Upper lobe of right lung (tissue), 1 donor: Measurements from ENCODE around the gene RFTN1. TPM values are rescaled to one million over a fixed set of nuclear protein-coding genes. Genes with fewer than 3 reads are reported as not detected.

Source experiments
- ATAC-seq: fragments of 200-7000 bp; cut with Tn5 transposase; one replicate; pipeline ENCODE4 v1.9.1; 2020; ENCODE audit warnings: mild to moderate bottlenecking, moderate library complexity
- DNase-seq: peaks from one replicate; pipeline ENCODE4 v3.0.0-alpha.2; 2020
- H3K27ac ChIP-seq: fragments of 200-600 bp; one replicate; pipeline ENCODE4 v1.8.0; 2022
- H3K27me3 ChIP-seq: fragments of 200-600 bp; one replicate; pipeline ENCODE4 v1.8.0; 2022; ENCODE audit warnings: mild to moderate bottlenecking
- H3K36me3 ChIP-seq: fragments of 200-600 bp; one replicate; pipeline ENCODE4 v1.8.0; 2022
- H3K4me1 ChIP-seq: fragments of 200-600 bp; one replicate; pipeline ENCODE4 v1.8.0; 2022
- H3K4me3 ChIP-seq: fragments of 200-600 bp; one replicate; pipeline ENCODE4 v1.8.0; 2022; ENCODE audit warnings: mild to moderate bottlenecking
- H3K9me3 ChIP-seq: fragments of 200-600 bp; one replicate; pipeline ENCODE4 v1.8.0; 2022
- intact Hi-C: fragments of 100-400 bp; cut with DNase I; formaldehyde crosslinking; loops from one replicate; pipeline ENCODE4 v1.11.0; 2022
- total RNA-seq: library from RNA; stranded (reverse); fragmentation: NEBNext Ultra II Directional; extraction: Animal tissue kit (Norgen Biotek cat#: 25700); gene quantifications from one replicate; pipeline ENCODE4 v1.2.1, GENCODE V29; 2021
- TF ChIP-seq, protein P1 (sequence below): fragments of 200-600 bp; IDR thresholded peaks from one replicate; pipeline ENCODE4 v1.8.0; 2022; ENCODE audit warnings: antibody characterized with exemption
- donor health status: DM: no; HTN: yes; CAD: no; lungs with severe emphysema.

Gene RFTN1
- total RNA-seq, 1 donor from 2014 or later, result 69.4 TPM

DNA sequence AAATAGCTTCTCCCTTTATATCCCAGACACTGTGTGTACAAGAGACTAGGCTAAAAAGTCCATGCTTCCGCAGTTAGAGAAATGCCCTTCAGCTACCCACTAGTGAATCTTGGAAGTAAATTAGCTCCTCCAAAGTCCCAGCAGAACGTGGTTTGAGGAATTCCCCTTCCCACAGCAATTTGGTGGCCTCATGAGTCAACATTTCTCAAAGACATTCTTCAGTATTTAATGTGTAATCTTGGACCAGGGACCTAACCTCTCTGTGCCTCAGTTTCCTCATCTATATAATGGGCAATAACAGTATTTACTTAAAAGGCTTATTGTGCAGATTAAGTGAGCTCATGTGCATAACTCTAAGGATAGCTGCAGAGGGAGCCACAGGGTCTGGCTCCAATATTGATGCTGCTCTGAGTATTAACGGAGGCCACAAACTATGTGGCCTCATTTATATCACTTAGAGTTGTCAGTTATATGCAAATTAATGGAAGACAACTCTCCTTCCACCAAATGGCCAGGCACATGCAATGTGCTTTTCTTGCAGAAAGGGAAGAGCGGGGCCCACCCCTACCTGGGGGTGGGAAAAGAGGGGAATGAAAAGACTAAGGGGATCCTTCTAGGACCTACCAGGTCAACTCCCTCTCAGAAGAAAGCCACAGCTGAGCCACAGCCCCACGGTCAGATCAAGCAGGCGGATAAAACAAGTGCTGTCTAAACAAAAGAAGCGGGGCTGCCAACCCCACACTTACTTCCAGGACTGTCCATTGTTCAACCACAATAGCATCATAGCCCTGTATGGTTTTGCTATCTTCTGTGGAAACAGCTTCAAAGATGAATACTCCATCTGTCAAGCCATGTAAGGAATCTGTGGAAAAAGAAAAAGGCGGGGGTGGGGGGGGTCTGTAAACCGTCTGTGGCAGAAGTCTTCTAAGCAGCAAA is 156.0 kb downstream of the RFTN1 start:
- Histone ChIP-seq H3K4me1 (no peaks in the 10 kb centered on the region), H3K36me3 (peaks cover 27% of the 10 kb centered on the region), H3K27ac (no peak overlapping the region), H3K9me3 (no peaks in the 10 kb centered on the region), H3K4me3 (no peak overlapping the region), H3K27me3 (no peaks in the 10 kb centered on the region)
- intact Hi-C loops, result no loop called here
- DNase-seq (no peak), ATAC-seq (no peak)
- TF ChIP-seq, protein P1, sequence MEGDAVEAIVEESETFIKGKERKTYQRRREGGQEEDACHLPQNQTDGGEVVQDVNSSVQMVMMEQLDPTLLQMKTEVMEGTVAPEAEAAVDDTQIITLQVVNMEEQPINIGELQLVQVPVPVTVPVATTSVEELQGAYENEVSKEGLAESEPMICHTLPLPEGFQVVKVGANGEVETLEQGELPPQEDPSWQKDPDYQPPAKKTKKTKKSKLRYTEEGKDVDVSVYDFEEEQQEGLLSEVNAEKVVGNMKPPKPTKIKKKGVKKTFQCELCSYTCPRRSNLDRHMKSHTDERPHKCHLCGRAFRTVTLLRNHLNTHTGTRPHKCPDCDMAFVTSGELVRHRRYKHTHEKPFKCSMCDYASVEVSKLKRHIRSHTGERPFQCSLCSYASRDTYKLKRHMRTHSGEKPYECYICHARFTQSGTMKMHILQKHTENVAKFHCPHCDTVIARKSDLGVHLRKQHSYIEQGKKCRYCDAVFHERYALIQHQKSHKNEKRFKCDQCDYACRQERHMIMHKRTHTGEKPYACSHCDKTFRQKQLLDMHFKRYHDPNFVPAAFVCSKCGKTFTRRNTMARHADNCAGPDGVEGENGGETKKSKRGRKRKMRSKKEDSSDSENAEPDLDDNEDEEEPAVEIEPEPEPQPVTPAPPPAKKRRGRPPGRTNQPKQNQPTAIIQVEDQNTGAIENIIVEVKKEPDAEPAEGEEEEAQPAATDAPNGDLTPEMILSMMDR, result no peak

DNA sequence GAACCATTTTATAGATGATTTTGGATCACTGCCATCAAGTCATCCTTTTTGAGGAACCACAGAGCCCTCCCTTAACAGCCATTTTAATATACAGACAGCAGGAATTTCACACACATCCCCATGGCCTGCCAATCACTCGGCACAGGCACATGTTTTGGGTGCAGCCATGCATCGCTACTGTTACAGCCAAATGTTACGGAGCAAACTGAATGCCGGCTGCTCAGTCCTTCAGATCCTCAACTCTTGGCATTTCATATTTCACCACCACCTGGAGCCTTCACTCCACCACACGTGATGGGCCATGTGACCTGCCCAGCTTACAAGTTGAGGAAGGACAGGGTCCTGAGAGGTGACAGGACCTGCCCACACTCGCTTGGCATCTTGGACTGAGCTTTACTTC is 157.7 kb downstream of the RFTN1 start:
- ATAC-seq, result no peak
- H3K36me3 ChIP-seq, result peaks cover 25% of the 10 kb centered on the region
- no peak for DNase-seq
- TF ChIP-seq, protein P1, result no peak
- no peak overlapping the region for H3K27ac ChIP-seq
- intact Hi-C loops, result no loop called here
- H3K9me3 ChIP-seq, result no peaks in the 10 kb centered on the region
- no peaks in the 10 kb centered on the region for H3K4me1 ChIP-seq
- no peak overlapping the region for H3K4me3 ChIP-seq
- no peaks in the 10 kb centered on the region for H3K27me3 ChIP-seq

DNA sequence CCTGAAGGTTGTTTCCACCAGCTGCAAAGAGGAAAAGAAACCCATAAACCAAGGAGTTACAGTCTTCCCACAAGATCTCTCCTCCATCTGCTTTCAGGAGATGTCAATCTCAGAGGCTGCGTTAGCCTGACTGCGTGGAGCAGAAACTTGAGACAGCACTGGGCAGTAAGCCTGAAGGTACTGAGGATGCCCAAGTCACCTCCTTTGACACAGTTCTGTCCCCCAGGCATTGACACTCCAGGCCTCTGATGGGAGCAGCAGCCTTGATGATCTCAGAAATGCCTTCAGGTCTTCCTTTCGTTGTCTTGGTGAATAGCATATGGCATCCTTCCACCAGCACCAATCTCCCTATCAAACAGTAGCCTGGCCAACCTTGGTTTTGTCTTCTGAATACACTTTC is 159.2 kb downstream of the RFTN1 start:
- ATAC-seq, result no peak
- H3K4me1 ChIP-seq, result no peaks in the 10 kb centered on the region
- no peak overlapping the region for H3K4me3 ChIP-seq
- peaks cover 39% of the 10 kb centered on the region for H3K36me3 ChIP-seq
- H3K27ac ChIP-seq, result no peak overlapping the region
- TF ChIP-seq, protein P1, result no peak
- no peaks in the 10 kb centered on the region for H3K9me3 ChIP-seq
- no peaks in the 10 kb centered on the region for H3K27me3 ChIP-seq
- no peak for DNase-seq
- intact Hi-C loops, result no loop called here

DNA sequence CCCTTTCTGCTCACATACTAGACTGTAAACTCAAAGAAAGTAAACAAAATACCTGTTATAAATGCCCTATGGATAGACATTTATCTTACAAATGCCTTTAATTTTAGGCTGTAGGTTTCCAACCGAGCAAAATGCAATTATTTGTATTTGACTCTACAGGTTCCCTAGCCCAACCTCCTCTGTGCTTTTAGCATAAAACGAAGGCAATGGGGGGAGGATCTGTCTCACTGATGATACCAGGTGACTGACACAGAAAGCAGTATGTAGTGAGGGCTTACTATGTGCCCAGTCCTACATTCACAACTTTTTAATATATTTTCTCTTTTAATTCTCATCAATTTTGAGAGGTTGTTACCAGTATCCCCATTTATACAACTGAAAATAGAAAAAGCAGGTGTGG is 161.1 kb downstream of the RFTN1 start:
- TF ChIP-seq, protein P1, result no peak
- Histone ChIP-seq H3K36me3 (peaks cover 50% of the 10 kb centered on the region), H3K9me3 (no peaks in the 10 kb centered on the region), H3K27me3 (no peaks in the 10 kb centered on the region), H3K27ac (no peak overlapping the region), H3K4me3 (no peak overlapping the region), H3K4me1 (no peaks in the 10 kb centered on the region)
- DNase-seq, result no peak
- intact Hi-C loops, result no loop called here
- ATAC-seq, result no peak

DNA sequence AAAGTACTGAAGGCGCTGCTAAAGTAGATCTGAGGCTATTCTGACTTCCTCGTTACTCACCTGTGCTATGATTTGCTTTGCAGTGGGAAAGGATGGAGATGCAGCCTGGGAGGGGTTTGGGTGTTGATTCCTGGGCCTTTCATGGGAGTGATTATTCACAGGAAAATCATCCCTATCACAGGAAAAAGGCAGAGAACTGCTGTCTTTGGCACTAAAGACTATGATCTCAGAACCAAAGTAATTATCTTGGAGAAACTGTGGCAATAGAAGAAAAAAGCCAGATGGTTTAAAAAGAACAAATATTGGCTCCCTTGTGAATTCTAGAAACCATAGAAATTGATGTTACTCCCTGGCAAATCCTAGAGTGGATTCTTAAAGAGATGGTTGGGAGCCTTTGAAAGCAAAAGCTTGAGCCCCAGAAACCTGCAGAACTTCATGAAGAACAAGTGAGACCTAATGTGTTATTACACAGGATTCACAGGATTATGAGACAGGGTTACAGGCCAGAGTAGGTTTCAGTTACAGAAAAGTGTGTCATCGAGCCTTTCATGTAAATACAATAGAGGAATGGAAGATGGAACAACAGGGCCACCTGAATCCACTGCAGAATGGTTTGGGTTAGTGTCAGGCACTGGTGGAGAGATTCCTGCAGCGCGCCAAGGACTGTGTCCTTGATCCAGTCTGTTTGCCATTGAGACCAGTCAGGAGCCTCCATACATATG is 162.7 kb downstream of the RFTN1 start:
- intact Hi-C loops, result no loop called here
- Histone ChIP-seq H3K4me3 (no peak overlapping the region), H3K27ac (no peak overlapping the region), H3K36me3 (peaks cover 44% of the 10 kb centered on the region), H3K9me3 (no peaks in the 10 kb centered on the region), H3K27me3 (no peaks in the 10 kb centered on the region), H3K4me1 (no peaks in the 10 kb centered on the region)
- no peak for ATAC-seq
- TF ChIP-seq, protein P1, result no peak
- DNase-seq, result no peak
